Measurements from ENCODE around the gene ZNF208.
"Not testable (repeated sequence)": the region's sequence is repeated elsewhere in the genome, so short reads cannot be mapped to it uniquely, and the experiment has no call there.

Gene ZNF208

DNA sequence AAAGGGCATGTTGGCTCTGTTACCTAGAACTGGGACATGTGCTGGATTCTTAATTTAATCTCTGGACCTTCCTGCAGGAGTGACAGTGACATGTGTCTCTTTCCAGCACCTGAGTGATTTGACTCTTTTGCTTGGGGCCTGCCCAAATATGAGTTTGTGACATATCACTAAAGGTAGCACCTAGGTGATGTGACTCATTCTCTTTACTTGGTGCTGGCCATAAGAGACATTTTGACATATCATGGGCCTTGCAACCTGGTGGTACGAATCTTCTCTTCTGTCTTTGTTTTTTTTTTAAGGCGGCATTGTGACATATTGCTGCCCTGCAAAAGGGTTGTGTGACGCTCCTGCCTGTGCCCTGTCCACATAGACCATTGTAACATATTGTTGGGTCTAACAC lies 108.9 kb downstream of the ZNF208 start:
- Histone ChIP-seq H3K36me3 (ENCODE audit: control insufficient read depth, insufficient read depth, low read length) (no peaks in the 10 kb centered on the region), H3K4me3 (replicated peaks; ENCODE audit: low read depth, low read length) (no peak overlapping the region), H3K27me3 (replicated peaks; ENCODE audit: control insufficient read depth, insufficient read depth, low read length) (no peaks in the 10 kb centered on the region)
- DNase-seq (ENCODE audit: extremely low read depth, insufficient read length), result no peak
- TF ChIP-seq, protein P1, sequence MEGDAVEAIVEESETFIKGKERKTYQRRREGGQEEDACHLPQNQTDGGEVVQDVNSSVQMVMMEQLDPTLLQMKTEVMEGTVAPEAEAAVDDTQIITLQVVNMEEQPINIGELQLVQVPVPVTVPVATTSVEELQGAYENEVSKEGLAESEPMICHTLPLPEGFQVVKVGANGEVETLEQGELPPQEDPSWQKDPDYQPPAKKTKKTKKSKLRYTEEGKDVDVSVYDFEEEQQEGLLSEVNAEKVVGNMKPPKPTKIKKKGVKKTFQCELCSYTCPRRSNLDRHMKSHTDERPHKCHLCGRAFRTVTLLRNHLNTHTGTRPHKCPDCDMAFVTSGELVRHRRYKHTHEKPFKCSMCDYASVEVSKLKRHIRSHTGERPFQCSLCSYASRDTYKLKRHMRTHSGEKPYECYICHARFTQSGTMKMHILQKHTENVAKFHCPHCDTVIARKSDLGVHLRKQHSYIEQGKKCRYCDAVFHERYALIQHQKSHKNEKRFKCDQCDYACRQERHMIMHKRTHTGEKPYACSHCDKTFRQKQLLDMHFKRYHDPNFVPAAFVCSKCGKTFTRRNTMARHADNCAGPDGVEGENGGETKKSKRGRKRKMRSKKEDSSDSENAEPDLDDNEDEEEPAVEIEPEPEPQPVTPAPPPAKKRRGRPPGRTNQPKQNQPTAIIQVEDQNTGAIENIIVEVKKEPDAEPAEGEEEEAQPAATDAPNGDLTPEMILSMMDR (IDR thresholded peaks at IDR 0.05; ENCODE audit: insufficient read depth, low read length, poor library complexity, severe bottlenecking), result no peak

DNA sequence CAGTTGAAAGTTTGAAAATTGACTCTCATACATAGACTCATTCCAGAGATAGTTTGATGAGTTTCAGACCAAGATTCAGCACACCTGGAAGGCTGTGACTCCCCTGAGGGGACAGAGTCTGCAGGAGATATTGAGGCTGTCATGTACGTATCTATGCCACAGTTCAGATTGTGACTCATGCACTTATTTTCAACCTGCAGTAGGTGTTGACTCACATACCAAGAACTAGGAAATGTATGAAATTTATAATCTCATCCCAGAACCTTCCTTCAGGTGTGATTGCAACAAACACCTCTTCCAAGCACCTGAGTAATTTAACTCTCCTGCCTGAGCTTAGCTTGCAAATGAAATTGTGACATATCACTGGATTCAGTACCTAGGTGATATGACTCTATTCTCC lies 110.3 kb downstream of the ZNF208 start:
- Histone ChIP-seq H3K4me3 (replicated peaks; ENCODE audit: low read depth, low read length) (no peak overlapping the region), H3K27me3 (replicated peaks; ENCODE audit: control insufficient read depth, insufficient read depth, low read length) (no peaks in the 10 kb centered on the region), H3K36me3 (ENCODE audit: control insufficient read depth, insufficient read depth, low read length) (no peaks in the 10 kb centered on the region)
- DNase-seq (ENCODE audit: extremely low read depth, insufficient read length), result no peak
- TF ChIP-seq, protein P1 (IDR thresholded peaks at IDR 0.05; ENCODE audit: insufficient read depth, low read length, poor library complexity, severe bottlenecking), result no peak

DNA sequence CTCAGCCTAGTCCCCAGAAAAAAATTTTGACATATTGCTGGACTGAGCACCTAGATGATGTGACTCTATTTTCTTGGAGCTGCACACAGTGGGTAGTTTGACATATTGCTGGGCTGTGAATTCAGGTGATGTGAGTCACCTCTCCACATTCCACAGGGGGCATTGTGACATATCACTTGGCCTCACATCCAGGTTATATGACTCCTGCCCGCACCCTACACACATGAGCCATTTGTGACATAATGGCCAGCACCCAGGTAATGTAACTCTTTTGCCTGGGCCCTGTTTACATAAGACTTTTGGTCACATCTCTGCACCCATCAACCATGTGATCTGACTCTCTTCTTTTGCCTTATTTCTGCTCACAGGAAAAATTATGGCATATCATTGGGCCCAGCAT lies 119.7 kb downstream of the ZNF208 start:
- H3K36me3 ChIP-seq (ENCODE audit: control insufficient read depth, insufficient read depth, low read length), result no peaks in the 10 kb centered on the region
- H3K27me3 ChIP-seq (replicated peaks; ENCODE audit: control insufficient read depth, insufficient read depth, low read length), result no peaks in the 10 kb centered on the region
- TF ChIP-seq, protein P1 (IDR thresholded peaks at IDR 0.05; ENCODE audit: insufficient read depth, low read length, poor library complexity, severe bottlenecking), result no peak
- no peak overlapping the region for H3K4me3 ChIP-seq (replicated peaks; ENCODE audit: low read depth, low read length)
- no peak for DNase-seq (ENCODE audit: extremely low read depth, insufficient read length)

DNA sequence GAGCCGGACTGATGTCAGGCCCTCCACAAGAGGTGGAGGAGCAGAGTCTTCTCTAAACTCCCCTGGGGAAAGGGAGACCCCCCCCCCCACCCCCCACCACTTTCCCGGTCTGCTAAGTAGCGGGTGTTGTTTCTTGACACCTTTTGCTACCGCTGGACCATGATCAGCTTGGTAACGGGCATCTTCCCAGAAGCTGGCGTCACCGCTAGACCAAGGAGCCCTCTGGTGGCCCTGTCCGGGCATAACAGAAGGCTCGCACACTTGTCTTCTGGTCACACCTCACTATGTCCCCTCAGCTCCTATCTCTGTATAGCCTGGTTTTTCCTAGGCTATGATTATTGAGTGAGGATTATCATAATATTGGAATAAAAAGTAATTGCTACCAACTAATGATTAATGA lies 120.7 kb downstream of the ZNF208 start:
- not testable (repeated sequence) for H3K36me3 ChIP-seq (ENCODE audit: control insufficient read depth, insufficient read depth, low read length); H3K27me3 ChIP-seq (replicated peaks; ENCODE audit: control insufficient read depth, insufficient read depth, low read length); DNase-seq (ENCODE audit: extremely low read depth, insufficient read length); H3K4me3 ChIP-seq (replicated peaks; ENCODE audit: low read depth, low read length)

DNA sequence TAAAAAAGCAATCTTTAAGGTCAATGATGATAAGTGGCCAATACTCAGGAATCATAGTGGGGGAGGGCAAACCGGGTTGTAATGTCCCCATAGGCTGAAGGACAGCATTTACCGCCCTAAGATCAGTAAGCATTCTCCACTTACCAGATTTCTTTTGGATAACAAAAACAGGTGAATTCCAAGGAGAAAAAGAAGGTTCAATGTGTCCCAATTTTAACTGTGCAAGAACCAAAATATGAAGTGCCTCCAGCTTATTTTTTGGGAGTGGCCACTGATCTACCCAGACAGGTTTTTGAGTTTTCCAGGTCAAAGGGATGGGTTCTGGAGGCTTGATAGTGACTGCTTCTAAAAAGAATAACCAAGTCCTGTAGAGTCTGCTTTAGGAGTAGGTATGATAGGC lies 125.2 kb downstream of the ZNF208 start:
- DNase-seq (ENCODE audit: extremely low read depth, insufficient read length); H3K27me3 ChIP-seq (replicated peaks; ENCODE audit: control insufficient read depth, insufficient read depth, low read length); H3K4me3 ChIP-seq (replicated peaks; ENCODE audit: low read depth, low read length); H3K36me3 ChIP-seq (ENCODE audit: control insufficient read depth, insufficient read depth, low read length): not testable (repeated sequence)

DNA sequence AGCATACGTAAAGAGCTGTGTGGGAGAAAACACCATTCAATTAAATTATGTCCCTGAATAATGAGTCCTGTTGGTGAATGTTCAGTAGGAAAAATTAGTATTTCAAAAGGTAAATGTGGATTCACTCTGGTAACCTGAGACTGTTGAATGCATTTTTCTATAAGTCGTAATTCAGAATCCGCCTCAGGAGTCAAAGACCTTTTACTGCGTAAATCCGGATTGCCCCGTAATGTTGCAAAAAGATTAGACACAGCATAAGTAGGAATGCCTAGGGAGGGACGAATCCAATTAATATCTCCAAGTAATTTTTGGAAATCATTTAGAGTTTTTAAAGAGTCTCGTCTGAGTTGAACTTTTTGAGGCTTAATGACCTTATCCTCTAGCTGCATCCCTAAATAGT lies 126.0 kb downstream of the ZNF208 start:
- not testable (repeated sequence) for DNase-seq (ENCODE audit: extremely low read depth, insufficient read length); H3K4me3 ChIP-seq (replicated peaks; ENCODE audit: low read depth, low read length); H3K36me3 ChIP-seq (ENCODE audit: control insufficient read depth, insufficient read depth, low read length); H3K27me3 ChIP-seq (replicated peaks; ENCODE audit: control insufficient read depth, insufficient read depth, low read length)

DNA sequence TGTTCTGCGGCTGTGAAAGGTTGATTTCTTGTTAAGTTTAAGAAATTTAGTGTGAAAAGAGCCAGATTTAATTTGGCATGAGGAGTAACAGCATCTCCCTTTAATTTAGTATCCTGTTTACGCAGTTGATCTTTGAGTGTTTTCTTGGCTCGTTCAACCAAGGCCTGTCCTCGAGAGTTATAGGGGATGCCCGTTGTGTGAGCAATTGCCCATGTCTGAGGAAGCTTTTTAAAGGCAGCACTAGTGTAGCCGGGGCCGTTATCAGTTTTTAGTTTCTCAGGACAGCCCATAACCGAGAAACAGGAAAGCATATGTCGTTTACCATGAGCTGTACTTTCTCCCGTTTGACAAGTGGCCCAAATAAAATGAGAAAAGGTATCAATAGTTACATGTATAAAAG lies 127.2 kb downstream of the ZNF208 start:
- DNase-seq (ENCODE audit: extremely low read depth, insufficient read length), result no peak
- H3K4me3 ChIP-seq (replicated peaks; ENCODE audit: low read depth, low read length), result no peak overlapping the region
- H3K27me3 ChIP-seq (replicated peaks; ENCODE audit: control insufficient read depth, insufficient read depth, low read length), result no peaks in the 10 kb centered on the region
- TF ChIP-seq, protein P1 (IDR thresholded peaks at IDR 0.05; ENCODE audit: insufficient read depth, low read length, poor library complexity, severe bottlenecking), result no peak
- H3K36me3 ChIP-seq (ENCODE audit: control insufficient read depth, insufficient read depth, low read length), result no peaks in the 10 kb centered on the region
